H54 (cell line): ENCODE measurements around the gene SMPD2.

Experiments
- DNase-seq: peaks from one replicate; pipeline ENCODE4 v3.0.0; 2011; ENCODE audit warnings: low spot score, mixed read lengths; ENCODE audit not compliant: insufficient read length
- FAIRE-seq: peaks from 3 replicates; lab custom pipeline; 2011; peaks lifted over from hg19 to GRCh38; lab: Jason Lieb, UNC
- POLR2A ChIP-seq: IDR thresholded peaks from 2 replicates; pipeline ENCODE4 v1.6.1; 2011; ENCODE audit warnings: low read depth, mild to moderate bottlenecking, low read length

SMPD2 gene

GRCh38 chr6:109434456-109434855 lies 6.1 kb upstream of the SMPD2 start:
- FAIRE-seq (no peak), DNase-seq (no peak)
- no peak for TF ChIP-seq POLR2A

- FAIRE-seq, result no peak
- no peak for DNase-seq
- no peak for TF ChIP-seq POLR2A
Measured at GRCh38 chr6:109436041-109436440, 4.5 kb upstream of the SMPD2 start.

- DNase-seq (no peak), FAIRE-seq (no peak)
- no peak for TF ChIP-seq POLR2A
Measured at GRCh38 chr6:109441069-109441816, 719 bp downstream of the SMPD2 start.

- FAIRE-seq, result no peak
- no peak for TF ChIP-seq POLR2A
- no peak for DNase-seq
Measured at GRCh38 chr6:109442393-109442924, 1.9 kb downstream of the SMPD2 start.

GRCh38 chr6:109443425-109443950 lies 3.0 kb downstream of the SMPD2 start:
- no peak for TF ChIP-seq POLR2A
- DNase-seq, result no peak
- FAIRE-seq, result no peak

- no peak for TF ChIP-seq POLR2A
- DNase-seq, result no peak
- no peak for FAIRE-seq
Measured at GRCh38 chr6:109445382-109445781, 4.9 kb downstream of the SMPD2 start.

GRCh38 chr6:109446072-109446471 lies 5.5 kb downstream of the SMPD2 start:
- no peak for TF ChIP-seq POLR2A
- DNase-seq (no peak), FAIRE-seq (no peak)

- DNase-seq (no peak), FAIRE-seq (no peak)
- TF ChIP-seq POLR2A, result no peak
Measured at GRCh38 chr6:109446541-109446940, 6.0 kb downstream of the SMPD2 start.

GRCh38 chr6:109447087-109447486 lies 6.6 kb downstream of the SMPD2 start:
- TF ChIP-seq POLR2A, result no peak
- no peak for FAIRE-seq
- DNase-seq, result no peak

- FAIRE-seq (no peak), DNase-seq (no peak)
- no peak for TF ChIP-seq POLR2A
Measured at GRCh38 chr6:109447878-109448555, 7.5 kb downstream of the SMPD2 start.

- no peak for TF ChIP-seq POLR2A
- no peak for FAIRE-seq
- DNase-seq, result no peak
Measured at GRCh38 chr6:109448615-109449014, 8.1 kb downstream of the SMPD2 start.

- DNase-seq (no peak), FAIRE-seq (no peak)
- TF ChIP-seq POLR2A, result no peak
Measured at GRCh38 chr6:109449064-109449794, 8.7 kb downstream of the SMPD2 start.

- FAIRE-seq (no peak), DNase-seq (no peak)
- no peak for TF ChIP-seq POLR2A
Measured at GRCh38 chr6:109449795-109450673, 9.5 kb downstream of the SMPD2 start.
